Ishikawa (cell line): ENCODE measurements around the gene DAB1.

Experiments used
- CEBPB ChIP-seq: IDR thresholded peaks from 2 replicates; pipeline ENCODE4 v1.6.1; 2012
- CREB1 ChIP-seq: IDR thresholded peaks from 2 replicates; pipeline ENCODE4 v1.6.1; 2012; ENCODE audit warnings: low read depth
- EGR1 ChIP-seq: IDR thresholded peaks from 2 replicates; pipeline ENCODE4 v1.6.1; 2012
- EP300 ChIP-seq: IDR thresholded peaks from 2 replicates; pipeline ENCODE4 v1.6.1; 2012; ENCODE audit warnings: borderline replicate concordance
- FOXM1 ChIP-seq: IDR thresholded peaks from 2 replicates; pipeline ENCODE4 v1.6.1; 2012; ENCODE audit warnings: low read depth, borderline replicate concordance
- MAX ChIP-seq: IDR thresholded peaks from 2 replicates; pipeline ENCODE4 v1.6.1; 2012
- NFIC ChIP-seq: IDR thresholded peaks from 2 replicates; pipeline ENCODE4 v1.6.1; 2012
- RAD21 ChIP-seq: IDR thresholded peaks from 2 replicates; pipeline ENCODE4 v1.6.1; 2012; ENCODE audit warnings: low read depth
- REST ChIP-seq: IDR thresholded peaks from 2 replicates; pipeline ENCODE4 v1.6.1; 2012; ENCODE audit warnings: low read depth, mild to moderate bottlenecking
- TAF1 ChIP-seq: IDR thresholded peaks from 2 replicates; pipeline ENCODE4 v1.6.1; 2012; ENCODE audit warnings: low read depth, mild to moderate bottlenecking
- TCF12 ChIP-seq: IDR thresholded peaks from 2 replicates; pipeline ENCODE4 v1.6.1; 2012; ENCODE audit warnings: low read depth
- TEAD4 ChIP-seq: IDR thresholded peaks from 2 replicates; pipeline ENCODE4 v1.6.1; 2012
- USF1 ChIP-seq: IDR thresholded peaks from 2 replicates; pipeline ENCODE4 v1.6.1; 2012
- YY1 ChIP-seq: IDR thresholded peaks from 2 replicates; pipeline ENCODE4 v1.6.1; 2012; ENCODE audit warnings: low read depth
- ZBTB7A ChIP-seq: IDR thresholded peaks from 2 replicates; pipeline ENCODE4 v1.6.1; 2012; ENCODE audit warnings: low read depth

Gene DAB1

GRCh38 chr1:57133686-57134085 lies 290.2 kb downstream of the DAB1 start:
- TF ChIP-seq RAD21 (no peak), YY1 (no peak), ZBTB7A (no peak), CREB1 (no peak), TCF12 (no peak), FOXM1 (no peak), NFIC (no peak), EGR1 (no peak), REST (no peak), USF1 (no peak), EP300 (no peak), TEAD4 (no peak), MAX (no peak), TAF1 (no peak), CEBPB (no peak)

GRCh38 chr1:57132993-57133622 lies 290.8 kb downstream of the DAB1 start:
- no peak for TF ChIP-seq USF1

GRCh38 chr1:57131701-57132394 lies 292.0 kb downstream of the DAB1 start:
- TF ChIP-seq USF1: no peak
- no peak for TF ChIP-seq REST
- no peak for TF ChIP-seq MAX
- TF ChIP-seq TEAD4: no peak
- TF ChIP-seq CEBPB: no peak
- TF ChIP-seq TCF12: no peak
- TF ChIP-seq RAD21: no peak
- no peak for TF ChIP-seq FOXM1
- no peak for TF ChIP-seq ZBTB7A
- no peak for TF ChIP-seq EGR1
- no peak for TF ChIP-seq CREB1
- no peak for TF ChIP-seq EP300
- no peak for TF ChIP-seq TAF1
- TF ChIP-seq YY1: no peak
- TF ChIP-seq NFIC: no peak

GRCh38 chr1:57131257-57131656 lies 292.6 kb downstream of the DAB1 start:
- TF ChIP-seq CEBPB (no peak), USF1 (no peak), REST (no peak), TAF1 (no peak), FOXM1 (no peak), TEAD4 (no peak), TCF12 (no peak), YY1 (no peak), NFIC (no peak), EP300 (no peak), CREB1 (no peak), ZBTB7A (no peak), EGR1 (no peak), RAD21 (no peak), MAX (no peak)
